Stimulated activated CD4-positive, alpha-beta T cell treated with anti-CD3 and anti-CD28 coated beads, Interleukin-1b, Interleukin-23, amount 100 ng/mL, for 1 hour (primary cell): ENCODE measurements around the gene PDLIM4.

Experiments
- DNase-seq, 2 donors: peaks; one replicate each; pipeline ENCODE4 v3.0.0-alpha.2; 2020; ENCODE audit warnings: low read depth in 2 of 2

Gene PDLIM4

GRCh38 chr5:132267166-132267739 is 9.8 kb downstream of the PDLIM4 start:
- no peak for DNase-seq

DNA sequence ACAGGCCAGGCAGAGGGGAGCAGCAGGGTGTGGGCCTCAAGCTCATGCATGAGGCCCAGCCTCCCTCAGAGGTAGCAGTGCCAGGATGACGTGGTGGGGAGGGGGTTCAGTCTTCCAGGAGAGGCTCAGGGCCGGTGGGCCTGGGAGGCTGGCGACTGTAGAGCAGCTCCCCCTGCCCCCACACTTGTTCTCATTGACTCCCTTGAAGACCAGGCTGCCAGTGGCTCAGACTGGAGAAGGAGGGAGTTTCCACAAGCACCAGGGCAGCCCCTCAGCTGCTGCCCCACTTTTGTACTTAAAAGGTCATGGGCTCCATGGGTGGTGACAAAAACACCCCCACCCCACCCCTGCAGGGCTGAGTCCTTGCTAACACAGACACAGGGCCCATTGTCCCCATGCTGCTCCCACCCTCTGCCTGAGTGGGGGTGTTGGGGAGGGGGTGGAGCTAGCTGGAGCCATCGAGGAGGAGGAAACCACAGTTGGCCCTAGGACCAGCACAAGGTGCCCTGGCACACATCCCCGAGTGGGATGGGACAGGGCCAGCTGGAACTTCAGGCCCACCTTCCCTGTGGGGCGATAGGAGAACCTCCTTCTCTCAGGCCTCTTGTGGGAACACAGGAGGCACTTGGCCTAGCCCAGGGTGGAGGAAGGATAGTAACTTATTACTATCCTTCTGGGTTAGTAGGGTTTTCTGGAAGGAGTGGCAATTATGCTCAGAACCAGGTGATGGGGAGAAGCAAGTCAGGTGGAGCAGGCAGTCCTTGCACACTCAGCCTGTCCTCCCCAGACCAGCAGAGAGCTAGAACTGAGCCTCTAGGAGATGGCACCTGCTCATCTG is 10.7 kb downstream of the PDLIM4 start:
- no peak for DNase-seq

GRCh38 chr5:132268769-132269551 is 11.5 kb downstream of the PDLIM4 start:
- DNase-seq = no peak

GRCh38 chr5:132269635-132270334 is 12.3 kb downstream of the PDLIM4 start:
- DNase-seq = no peak

DNA sequence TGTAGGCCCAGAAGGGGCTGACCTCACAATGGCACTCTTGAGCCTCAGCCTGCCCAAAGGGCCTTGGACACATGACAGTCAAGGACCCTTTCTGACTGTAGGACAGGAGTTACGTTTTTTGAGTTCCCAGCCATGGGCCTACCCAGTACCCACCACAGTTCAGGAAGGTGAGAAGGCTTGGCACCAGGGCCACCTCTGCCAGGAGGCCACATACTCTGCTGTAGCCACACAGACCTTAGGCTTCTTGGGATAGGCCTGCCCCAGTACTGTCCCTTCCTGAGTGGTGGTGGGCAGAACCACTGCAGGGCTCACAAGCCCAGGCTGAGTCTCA is 12.8 kb downstream of the PDLIM4 start:
- DNase-seq = no peak

- no peak for DNase-seq
These were observed 13.2 kb downstream of the PDLIM4 start for GRCh38 chr5:132270706-132271105.

- no peak for DNase-seq
These were observed 14.1 kb downstream of the PDLIM4 start for GRCh38 chr5:132271251-132272246.

GRCh38 chr5:132272311-132273210 is 15.1 kb downstream of the PDLIM4 start:
- peak; percentile 38 to 67 for DNase-seq

DNA sequence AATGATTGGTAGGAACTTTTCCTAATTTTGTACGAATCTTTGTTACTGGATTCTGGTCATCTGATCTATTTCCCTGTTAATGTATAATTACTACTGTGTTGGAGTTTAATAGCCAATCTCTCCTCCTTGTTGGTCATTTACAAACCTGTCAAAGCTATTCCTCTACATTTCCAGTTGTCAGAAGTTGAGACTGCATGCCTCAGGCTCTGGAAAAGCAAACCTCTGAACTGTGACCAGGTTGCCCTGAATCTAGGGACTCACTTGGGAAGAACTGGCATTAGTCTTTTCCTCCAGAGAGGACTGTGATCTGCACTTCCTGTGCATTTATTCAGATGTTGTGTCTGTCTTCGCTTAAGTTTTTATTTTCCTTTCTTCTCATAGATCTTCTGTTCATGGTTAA is 16.1 kb downstream of the PDLIM4 start:
- no peak for DNase-seq

- DNase-seq = no peak
These were observed 16.7 kb downstream of the PDLIM4 start for GRCh38 chr5:132274050-132274792.

GRCh38 chr5:132275367-132276220 is 18.1 kb downstream of the PDLIM4 start:
- no peak for DNase-seq

DNA sequence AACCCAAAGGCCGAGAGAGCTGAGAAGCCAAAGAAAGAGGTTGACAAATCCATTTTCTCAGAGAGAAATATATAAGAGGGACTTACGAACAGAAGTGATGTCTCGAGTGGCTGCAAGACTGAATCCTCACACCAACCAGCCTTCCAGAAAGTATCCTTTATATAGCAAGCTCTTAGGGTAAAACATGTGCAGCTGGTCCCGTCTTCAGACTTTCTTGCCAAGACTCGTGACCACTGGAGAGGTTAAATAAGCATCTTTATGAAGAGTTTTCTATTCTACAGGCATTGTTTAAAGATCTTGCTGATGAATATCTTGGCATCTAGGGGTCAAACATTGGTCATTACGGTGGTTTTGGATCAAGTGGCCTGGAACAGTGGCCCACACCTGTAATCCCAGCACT is 19.8 kb downstream of the PDLIM4 start:
- no peak for DNase-seq

GRCh38 chr5:132277971-132278853 is 20.7 kb downstream of the PDLIM4 start:
- no peak for DNase-seq

GRCh38 chr5:132279801-132280200 is 22.3 kb downstream of the PDLIM4 start:
- DNase-seq = no peak

- DNase-seq = no peak
These were observed 23.1 kb downstream of the PDLIM4 start for GRCh38 chr5:132280371-132281240.
